T-helper 1 cell (primary cell): Measurements from ENCODE around the gene ZFAND2B.
A peak's percentile ranks its signal among the peaks of the same experiment; 100 is the strongest.

Experiments used
- DNase-seq, 5 donors: peaks; one replicate each; pipeline ENCODE4 v3.0.0-alpha.2; 2012 to 2020

Gene ZFAND2B

GRCh38 chr2:219204425-219205164 is 2.0 kb upstream of the ZFAND2B start:
- no peak for DNase-seq

- no peak for DNase-seq
Measured at GRCh38 chr2:219205165-219205538, 1.4 kb upstream of the ZFAND2B start.

GRCh38 chr2:219205981-219206327 is 628 bp upstream of the ZFAND2B start:
- DNase-seq: no peak

- no peak for DNase-seq
Measured at GRCh38 chr2:219207134-219207883, 727 bp downstream of the ZFAND2B start.

GRCh38 chr2:219207884-219208740 is 1.5 kb downstream of the ZFAND2B start:
- no peak for DNase-seq

GRCh38 chr2:219209236-219210195 is 2.9 kb downstream of the ZFAND2B start:
- no peak for DNase-seq

GRCh38 chr2:219210196-219210885 is 3.8 kb downstream of the ZFAND2B start:
- no peak for DNase-seq

GRCh38 chr2:219210886-219211362 is 4.3 kb downstream of the ZFAND2B start:
- DNase-seq: no peak

GRCh38 chr2:219213026-219213415 is 6.4 kb downstream of the ZFAND2B start:
- no peak for DNase-seq

- DNase-seq: no peak
Measured at GRCh38 chr2:219213486-219214071, 7.0 kb downstream of the ZFAND2B start.

- no peak for DNase-seq
Measured at GRCh38 chr2:219214141-219214540, 7.6 kb downstream of the ZFAND2B start.

- no peak for DNase-seq
Measured at GRCh38 chr2:219214786-219215185, 8.2 kb downstream of the ZFAND2B start.

- DNase-seq: no peak
Measured at GRCh38 chr2:219215871-219216534, 9.4 kb downstream of the ZFAND2B start.

- DNase-seq: no peak
Measured at GRCh38 chr2:219216535-219216915, 9.9 kb downstream of the ZFAND2B start.

GRCh38 chr2:219218217-219218731 is 11.7 kb downstream of the ZFAND2B start:
- peak in 2 of 5 donors; percentile 19 to 26 for DNase-seq

- peak; percentile 77 to 88 (median 83) for DNase-seq
Measured at GRCh38 chr2:219218732-219219701, 12.4 kb downstream of the ZFAND2B start, which contains the start of gene ABCB6. Gene ABCB6, minus strand, starts transcription at chr2:219218958. Its CDS starts 285 bp downstream, at chr2:219218673.

- no peak for DNase-seq
Measured at GRCh38 chr2:219219784-219220532, 13.4 kb downstream of the ZFAND2B start.
